DMS 273 (cell line): ENCODE data around the gene ADORA1.

Experiments
- DNase-seq: peaks from one replicate; lab custom pipeline; 2025; ENCODE audit not compliant: unreplicated experiment; lab: John Stamatoyannopoulos, UW

ADORA1 gene

DNA sequence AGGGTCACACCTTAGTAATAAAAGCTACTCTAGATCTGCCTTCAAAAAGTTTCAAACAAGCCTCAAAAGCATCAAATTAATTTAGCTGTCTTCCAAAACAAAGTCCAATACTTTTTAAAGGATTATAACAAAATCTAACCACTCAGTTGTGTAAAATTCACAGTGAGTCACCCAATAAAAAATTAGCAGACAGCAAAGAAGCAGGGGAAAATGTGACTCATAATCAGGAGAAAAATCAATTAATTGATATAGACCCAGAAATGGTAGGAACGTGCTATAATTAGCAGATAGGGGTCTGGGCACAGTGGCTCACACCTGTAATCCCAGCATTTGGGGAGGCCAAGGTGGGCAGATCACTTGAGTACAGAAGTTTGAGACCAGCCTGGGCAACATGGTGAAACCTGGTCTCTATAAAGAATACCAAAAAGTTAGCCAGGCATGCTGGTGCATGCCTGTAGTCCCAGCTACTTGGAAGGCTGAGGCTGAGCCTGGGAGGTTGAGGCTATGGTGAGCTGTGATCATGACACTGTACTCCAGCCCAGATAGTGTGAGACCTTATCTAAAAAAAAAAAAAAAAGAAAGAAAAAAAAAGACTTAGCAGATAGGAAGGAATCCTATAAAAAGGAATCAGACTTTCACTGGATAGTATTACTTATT is 33.6 kb upstream of the ADORA1 start:
- DNase-seq, result no peak

DNA sequence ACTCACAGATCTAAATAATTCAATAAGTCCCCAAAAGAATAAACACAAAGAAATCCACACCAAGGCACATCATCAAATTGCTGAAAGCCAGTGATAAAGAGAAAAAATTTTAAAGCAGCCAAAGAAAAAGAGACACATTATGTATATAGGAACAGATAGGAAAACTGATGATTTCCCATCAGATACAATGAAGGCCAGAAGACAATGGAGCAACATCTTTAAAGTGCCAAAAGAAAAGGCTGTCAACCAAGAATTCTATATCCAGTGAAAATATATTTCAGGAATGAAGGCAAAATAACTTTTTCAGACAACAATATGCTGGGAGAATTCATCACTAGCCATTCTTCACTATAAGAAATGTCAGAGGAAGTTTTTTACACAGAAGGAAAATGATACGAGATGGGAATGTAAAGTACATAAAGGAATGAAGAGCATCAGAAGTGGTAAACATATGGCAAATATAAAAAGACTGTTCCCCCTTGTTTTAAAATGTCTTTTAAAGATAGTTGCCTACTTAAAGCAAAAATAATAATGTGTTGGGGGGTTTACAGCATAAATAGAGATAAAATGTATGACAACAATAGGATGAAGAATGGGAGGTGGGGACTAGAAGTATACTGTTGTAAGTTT is 32.4 kb upstream of the ADORA1 start:
- DNase-seq, result peak; percentile 27

DNA sequence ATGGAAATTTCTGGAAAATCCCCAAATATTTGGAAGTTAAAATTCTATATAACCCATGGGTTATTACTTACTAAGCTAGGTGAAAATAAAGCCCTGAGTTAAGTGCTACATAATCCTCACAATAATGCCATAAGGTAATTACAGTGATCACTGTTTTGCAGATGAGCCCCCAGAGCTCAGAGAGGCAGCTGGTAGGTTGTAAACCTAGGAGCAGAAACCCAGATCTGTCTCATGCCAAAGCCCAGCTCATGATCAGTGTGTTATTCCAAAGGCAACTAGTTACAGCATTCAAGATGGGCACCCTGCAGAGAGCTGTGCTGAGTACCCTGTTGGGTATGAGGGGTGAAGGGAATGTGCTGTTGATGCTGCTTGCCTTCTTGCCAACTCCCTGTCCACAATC is 31.0 kb upstream of the ADORA1 start:
- peak; percentile 71 for DNase-seq

DNA sequence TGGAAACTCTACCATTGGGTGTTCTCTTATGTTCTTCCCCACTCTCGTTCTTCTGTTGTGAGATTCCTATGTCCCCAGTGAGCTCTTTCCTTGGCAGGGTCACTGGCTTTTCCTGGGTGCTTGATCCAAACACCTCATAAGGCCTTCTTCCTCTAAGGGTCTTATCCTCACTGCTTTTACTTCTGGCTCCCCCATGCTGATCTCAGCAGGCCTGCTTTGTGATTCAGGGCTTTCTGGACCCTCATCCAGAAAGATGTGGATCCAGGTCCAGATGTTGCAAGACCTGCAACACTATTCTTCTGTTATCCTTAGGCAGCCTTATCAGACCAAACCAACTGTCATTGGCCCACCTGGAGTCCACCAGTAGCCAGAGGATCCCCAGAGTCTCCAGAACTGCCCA is 30.5 kb upstream of the ADORA1 start:
- no peak for DNase-seq

DNA sequence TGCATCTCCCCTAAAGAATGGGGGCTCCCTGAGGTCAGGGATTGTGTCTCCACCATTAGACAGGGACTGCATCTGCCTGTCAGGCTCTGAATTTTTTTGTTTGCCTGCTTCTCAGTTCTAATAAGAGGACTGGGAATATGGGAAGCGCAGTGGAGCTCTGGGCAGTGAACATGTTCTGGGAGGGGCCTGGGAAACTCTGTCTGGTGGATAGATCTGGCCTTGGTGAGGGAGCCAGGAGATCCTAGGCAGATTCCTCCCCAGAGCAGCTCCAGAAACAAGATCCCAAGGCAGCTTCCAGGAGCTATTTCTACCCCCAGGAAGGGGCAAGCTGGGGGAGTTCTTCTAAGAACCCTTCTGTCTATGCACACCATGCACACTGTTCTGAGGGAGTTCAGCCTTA is 29.1 kb upstream of the ADORA1 start:
- no peak for DNase-seq

DNA sequence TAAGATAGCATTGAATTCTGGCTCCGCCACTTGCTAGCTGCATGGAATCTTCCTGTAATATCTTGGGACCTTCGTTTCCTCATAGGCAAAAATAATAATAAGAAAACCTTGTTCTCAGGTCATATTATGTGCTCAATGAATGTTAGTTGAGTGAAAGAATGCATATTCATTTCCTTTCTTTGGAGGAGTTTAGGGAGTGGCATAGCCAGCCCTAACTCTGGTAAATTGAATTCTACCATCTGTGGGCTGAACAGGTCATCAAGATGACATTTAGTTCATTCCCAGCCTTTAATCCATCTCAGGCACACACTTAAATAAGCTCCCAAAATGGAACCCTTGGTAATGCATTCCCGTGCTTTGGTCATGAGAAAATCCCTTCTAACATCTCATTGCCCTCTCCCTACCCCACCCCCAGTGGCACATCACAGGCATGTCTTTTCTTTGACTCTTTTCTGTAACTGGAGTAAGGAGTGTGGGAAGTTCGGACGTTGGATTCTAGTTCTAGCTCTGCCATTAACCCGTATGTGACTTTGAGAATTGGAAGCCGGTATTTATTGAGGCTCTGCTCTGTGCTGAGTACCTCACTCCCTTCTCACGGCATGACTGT is 28.5 kb upstream of the ADORA1 start:
- DNase-seq, result no peak

DNA sequence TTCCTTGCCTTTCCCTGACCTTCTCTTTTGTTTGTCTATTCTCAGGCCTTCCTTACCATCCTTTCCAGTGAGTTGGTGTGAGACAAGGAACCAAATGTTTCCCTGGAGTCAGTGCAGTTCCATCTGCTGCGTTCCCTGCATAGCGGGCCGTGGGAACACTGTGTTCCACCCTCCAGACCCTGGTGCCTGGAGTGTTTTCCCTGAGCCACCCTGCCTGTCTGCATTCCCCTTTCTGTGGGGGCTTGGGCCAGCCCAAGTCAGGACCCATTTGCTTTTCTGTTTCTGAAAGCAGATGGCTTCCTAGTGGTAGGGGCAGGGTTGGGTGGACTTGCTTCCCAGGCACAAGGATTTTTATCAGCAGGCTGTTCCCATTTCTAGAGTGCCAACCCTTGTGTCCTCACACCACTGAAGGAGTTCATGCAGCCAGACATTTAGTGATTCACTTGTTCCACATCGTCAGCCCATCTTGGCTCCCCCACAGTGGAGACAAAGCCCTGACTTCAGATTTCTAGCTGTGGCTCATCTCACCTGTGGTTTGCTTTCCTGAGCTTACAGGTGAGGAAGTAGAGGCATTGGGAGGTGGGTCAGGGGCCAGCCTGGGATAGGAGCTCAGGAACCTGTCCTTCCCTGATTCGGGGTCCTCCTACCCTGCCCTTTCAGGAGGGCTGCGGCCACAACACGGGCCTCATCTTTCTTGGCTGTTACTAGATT is 27.6 kb upstream of the ADORA1 start:
- DNase-seq, result peak; percentile 55

DNA sequence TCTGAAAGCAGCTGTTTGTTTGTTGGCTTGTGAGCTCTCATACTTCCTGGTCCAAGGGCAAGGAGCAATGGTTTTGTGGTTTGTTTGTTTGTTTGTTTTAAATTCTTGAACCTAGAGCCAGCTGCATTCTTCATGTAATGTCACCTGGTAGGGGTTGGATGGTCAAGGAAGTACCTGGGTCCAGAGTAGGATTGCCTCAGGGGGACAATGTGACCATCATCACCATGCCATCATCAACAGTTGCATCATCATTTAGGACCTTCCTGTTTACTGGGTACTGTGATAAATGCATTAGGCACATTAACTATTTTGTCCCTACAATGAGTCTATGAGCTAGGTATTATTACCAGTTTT is 27.0 kb upstream of the ADORA1 start:
- no peak for DNase-seq

DNA sequence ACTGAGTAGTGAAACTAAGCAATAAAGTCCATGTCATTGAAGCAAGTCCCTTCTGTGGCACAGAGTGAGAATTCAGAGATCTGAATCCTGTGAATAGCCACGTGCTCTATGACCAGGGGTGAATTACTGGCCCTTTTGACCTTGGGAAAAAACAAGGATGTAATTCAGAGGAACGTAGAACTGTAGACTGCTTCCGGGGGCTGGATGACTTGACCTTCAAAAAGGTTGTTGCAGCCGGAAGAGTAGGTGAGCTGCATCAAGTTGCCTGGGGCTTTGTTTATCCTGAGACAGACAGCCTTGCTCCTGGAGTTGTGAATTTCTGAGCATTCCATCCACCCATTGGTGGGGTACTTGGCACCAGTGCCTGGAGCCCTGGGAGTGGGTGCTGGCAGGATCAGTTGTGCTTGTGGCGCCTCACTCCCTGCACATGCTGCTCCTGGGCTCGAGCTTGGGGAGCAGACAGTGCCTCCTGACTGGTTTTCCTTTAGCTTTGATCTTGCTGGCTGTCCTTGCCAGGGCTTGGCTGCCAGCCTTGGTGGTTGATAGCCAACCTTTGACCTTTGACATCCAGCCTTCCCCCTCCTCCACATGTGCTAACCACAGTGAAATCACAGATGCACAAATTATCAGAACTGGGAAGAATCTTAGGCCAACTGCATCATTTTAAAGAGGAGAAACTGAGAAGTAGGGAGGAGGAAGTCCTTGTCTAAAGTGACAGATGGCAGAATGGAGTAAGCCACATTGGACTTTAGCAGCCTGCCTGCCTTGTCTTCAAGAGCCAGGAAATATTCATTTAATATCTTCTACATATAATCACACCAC is 25.5 kb upstream of the ADORA1 start:
- DNase-seq, result peak; percentile 63

DNA sequence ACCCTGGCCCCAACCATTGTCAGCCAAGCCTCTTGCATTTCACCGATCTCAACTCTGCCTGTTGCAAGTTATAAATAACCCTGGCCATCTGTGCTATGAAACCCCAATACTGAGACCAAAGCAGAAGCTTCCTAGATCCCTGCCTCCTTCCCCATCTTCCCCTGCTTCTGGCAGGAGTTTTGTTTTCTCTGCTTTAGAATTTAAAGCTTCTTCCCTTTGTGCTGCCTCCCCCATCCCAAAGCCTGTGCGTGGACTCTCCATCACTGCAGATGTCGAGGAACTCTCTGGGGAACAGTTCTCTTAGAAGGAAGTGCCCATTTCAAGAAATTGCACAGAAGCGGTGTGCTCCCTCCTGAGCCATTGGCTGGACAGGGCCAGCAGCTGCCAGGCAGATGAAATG is 24.3 kb upstream of the ADORA1 start:
- DNase-seq, result peak; percentile 87

DNA sequence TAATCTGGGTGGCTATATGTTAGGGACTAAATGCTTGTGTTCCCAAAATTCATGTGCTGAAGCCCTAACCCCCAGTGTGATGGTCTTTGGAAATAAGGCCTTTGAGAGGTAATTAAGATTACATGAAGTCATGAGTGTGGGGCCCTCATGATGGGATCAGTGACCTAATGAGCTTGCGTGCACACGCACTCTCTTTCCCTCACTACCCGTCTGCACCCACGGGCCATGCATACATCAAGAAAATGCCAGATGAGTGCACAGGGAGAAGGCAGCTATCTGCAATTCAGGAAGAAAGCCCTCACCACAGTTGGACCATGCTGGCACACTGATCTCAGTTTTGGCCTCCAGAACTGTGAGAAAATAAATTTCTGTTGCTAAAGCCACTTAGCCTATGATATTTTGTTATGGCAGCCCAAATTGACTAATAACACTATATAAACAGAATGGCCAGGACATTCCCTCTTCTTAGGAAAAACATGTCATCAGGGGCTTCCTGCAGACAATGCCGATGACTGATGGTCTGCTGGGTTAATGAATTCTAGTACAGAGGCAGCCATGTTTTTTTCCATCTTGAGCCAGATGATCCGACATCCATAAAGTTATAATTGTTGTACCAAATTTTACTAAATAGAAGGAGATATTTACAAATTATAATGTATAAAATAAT is 23.6 kb upstream of the ADORA1 start:
- DNase-seq, result no peak

DNA sequence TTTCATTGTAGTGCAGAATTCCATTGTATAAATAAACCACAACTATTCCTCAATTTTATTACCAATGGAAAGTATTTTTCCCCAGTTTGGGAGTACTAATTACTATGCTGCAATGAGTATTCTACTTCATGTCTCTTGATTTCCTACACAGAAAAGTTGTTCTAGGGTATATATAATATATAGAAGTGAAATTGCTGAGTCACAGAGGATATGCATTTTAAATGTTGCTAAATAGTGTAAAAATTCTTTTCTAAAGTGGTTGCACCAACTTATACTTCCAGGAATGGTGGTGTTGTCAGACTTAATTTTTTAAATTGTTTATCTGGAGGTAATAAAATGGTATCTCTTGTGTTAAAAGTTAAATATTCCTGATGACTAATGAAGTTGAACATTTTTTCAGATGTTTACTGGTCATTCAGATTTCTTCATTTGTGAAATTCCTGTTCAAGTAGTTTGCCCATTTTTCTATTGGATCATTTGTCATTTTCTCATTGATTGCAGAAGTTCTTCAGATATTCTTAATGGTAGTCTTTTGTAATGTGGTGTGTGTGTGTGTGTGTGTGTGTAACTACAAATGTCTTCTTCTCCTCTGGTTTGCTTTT is 22.6 kb upstream of the ADORA1 start:
- no peak for DNase-seq

DNA sequence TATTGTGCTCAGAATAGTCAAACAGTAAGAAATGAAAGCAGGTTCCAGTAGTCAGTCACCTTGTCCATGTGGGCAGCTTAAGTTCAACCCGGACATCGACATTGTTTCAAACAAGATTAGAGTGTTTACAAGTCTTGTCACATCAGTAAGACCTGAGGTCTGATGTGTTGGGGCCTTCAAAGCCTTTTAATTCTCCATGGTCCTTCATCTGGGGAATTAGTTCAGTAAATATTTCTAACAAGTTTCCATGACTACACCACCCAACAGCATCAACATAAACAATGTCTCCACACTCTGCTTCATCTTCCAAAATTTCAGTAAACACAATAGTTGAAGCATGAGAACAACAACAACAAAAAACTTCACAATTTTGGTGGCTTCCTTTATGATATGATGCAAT is 15.1 kb upstream of the ADORA1 start:
- no peak for DNase-seq

DNA sequence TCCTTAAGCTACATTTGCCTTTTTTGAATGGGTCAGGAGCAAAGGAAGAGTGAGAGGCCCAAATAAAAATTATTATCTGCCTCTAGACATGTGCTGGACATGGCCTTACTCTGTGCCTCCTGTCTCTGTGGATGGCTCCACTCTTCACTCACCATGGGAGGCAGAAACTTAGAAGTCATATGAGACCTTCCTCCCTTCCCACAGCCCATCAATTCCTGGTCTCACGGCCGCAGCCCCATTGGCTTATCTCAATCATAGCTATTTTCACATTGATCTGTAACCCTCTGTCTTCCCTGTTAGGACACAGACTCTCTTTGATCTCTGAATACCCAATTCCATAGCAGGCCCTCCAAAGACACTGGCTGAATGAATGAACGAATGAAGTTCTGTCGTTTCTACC is 14.2 kb upstream of the ADORA1 start:
- DNase-seq, result no peak

DNA sequence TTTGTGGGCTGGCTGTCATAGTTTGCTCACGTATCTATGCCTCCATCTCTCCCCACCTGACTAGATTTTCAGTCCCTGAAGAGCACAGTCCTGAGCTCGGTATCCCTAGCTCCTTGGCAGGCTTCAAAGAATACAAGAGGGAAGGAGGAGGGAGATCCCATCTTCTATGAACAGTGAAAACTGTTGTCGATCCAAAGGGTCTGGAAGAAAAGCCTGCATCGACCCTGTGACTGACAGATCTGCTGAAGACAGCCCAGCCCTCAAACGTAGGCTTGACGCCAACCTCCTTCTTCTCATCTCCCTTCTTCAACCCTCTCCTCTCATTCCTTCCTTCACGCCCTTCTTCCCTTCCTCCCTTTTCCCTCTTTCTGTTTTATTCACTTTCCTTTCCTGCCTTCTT is 13.3 kb upstream of the ADORA1 start:
- no peak for DNase-seq

DNA sequence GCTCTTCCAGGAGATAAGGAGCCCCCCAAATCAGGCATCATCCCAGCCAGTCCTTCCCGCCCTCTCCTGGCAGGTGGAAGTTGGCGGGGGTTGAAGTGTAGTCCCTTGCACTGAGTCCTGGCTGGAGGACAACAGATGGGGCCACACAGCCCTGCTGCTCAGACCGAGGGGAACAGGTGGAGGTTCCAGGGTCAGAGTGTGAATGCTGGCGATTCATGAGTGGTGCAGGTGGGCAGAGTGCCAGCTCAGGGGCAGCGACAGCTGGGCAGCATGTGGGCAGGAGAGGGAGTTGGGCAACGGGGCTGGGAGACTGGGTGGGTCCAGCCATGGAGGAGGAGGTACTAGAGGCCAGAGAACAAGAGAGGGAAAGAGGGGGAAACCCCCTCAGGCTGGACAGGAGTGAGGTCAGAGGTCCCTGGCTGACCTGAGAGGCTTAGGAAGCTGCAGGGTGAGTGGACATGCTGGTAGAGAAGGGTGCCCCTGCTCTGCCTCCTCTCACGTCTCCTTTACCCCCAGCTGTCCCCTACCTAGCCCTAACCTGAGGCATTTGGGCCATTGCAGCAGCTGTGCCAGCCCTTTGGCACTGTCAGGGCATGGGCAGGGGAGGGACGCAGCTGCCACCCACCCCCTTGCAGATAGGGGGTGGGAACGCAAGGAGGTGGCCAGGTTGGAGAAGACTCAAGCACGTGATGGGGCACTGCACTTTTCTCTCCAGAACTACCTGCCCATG is 11.3 kb upstream of the ADORA1 start:
- peak; percentile 98 for DNase-seq

DNA sequence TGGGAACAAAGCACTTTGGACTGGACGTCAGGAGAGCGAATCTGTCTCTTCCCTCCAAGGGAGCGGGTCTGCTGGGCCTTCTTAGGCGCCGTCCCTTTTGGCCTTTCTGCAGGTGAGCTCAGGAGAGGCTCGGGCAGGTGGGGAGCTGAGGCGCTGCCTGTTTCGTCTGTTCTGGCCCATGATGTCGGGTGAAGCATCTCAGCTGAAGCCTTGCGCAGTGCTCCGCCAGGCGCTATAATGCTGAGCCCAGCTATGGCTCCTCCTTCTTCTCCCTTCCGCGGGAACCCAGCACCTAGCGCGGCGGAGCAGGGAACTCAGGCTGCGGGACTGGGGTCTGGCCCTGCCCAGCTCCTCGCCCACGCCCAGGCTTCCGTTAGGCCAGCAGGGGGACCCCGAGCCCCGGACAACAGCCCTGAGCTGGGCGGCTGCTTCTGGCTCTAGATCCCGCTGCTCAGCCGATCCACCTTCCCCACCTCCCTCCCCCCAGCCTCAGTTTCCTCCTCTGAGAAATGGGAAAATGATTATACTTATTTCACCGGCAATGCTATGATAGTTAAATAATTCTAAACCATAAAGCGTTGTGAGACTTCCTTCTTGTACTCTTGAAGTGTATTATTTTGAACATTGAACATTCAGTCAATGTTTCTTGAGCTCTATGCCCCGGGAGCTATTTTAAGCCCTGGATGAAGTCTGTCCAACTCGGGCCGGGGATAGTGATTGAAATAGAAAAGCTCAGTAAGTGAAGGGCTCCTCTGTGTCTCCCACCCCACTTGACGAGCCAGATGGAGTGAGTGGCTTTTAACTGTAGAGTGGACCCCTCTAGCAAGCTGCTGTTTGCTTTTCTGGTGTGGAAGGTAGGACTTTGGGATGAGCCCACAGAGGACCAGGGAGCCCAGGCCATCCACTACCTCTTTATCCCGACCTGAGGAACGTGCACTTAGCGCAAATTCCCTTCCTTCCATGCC is 9.6 kb upstream of the ADORA1 start:
- peak; percentile 91 for DNase-seq

DNA sequence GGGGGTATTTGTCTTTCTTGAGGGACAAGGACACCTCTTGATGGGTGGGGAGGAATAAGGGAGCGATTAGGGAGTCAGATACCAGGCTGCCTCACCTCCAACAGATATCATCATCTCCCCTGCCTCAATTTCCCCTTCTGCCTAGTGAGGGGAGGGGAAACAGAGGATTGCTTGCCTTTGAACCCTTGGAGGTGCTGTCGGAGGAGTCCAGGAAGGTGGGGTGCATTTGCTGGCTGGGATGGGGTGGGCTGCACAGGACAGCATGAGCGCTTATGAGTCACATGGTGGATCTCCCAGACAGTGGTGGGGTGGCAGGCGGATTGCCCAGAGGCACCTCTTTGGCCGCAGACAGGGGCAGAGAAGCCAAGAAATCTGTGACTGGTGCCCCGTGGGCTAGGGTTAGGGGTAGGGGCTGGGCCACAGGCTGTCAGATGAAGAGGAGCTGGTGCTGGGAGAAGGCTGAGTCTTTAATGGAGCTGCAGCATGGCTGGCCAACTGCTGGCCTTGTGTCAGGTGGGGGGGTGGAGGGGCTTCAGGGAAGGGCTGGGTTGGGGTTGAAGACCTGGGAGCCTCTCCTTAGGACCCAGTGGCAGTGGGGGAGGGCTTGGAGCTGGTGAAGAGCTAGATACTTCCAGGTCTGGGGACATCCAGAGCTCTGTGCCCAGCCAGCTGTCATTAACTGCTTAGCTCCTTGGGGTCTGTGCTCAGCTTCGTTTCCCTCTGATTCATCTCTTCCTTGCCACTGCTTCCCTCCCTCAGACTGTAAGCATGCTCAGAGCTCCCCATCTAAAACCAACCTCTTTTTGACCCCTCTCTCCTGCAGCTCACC is 7.0 kb upstream of the ADORA1 start:
- no peak for DNase-seq
